OCI-LY7 (cell line): Measurements from ENCODE around the gene MVB12B. TPM values are rescaled to one million over a fixed set of nuclear protein-coding genes. Genes with fewer than 3 reads are reported as not detected.

ENCODE experiments used
- BruUV-seq: library from RNA; stranded (reverse); fragments of 400-500 nt; replicated peaks from 2 replicates; lab custom pipeline; 2021; lab: Mats Ljungman, UMichigan
- CTCF ChIA-PET: fragments of 300-600 bp; sonication (Branson Sonifier 250); formaldehyde crosslinking; loops from one replicate; lab custom pipeline; 2022; ENCODE audit warnings: antibody characterized with exemption; ENCODE audit not compliant: unreplicated experiment; lab: Charles Lee
- POLR2A ChIA-PET: fragments of 300-600 bp; sonication (Branson Sonifier 250); formaldehyde crosslinking; loops from one replicate; lab custom pipeline; 2022; ENCODE audit warnings: antibody characterized with exemption; lab: Charles Lee
- DNase-seq: peaks from one replicate; pipeline ENCODE4 v3.0.0-alpha.2; 2015; ENCODE audit warnings: low spot score
- H2AFZ ChIP-seq: fragments of 200-600 bp; sonication (generic), shearing (Covaris generic); 2 replicates; pipeline ENCODE4 v1.6.1; 2014; ENCODE audit warnings: mild to moderate bottlenecking, antibody characterized with exemption, low read length, moderate library complexity
- H3K27ac ChIP-seq: fragments of 200-600 bp; sonication (generic); 2 replicates; pipeline ENCODE4 v1.5.1; 2014; ENCODE audit warnings: mixed run types, low read depth, mild to moderate bottlenecking, moderate library complexity, low read length, inconsistent platforms; ENCODE audit not compliant: poor library complexity, severe bottlenecking
- H3K36me3 ChIP-seq: fragments of 200-600 bp; sonication (generic); 2 replicates; pipeline ENCODE4 v1.6.1; 2014; ENCODE audit warnings: mild to moderate bottlenecking, antibody characterized with exemption, low read length, moderate library complexity, mixed read lengths; ENCODE audit not compliant: insufficient read depth
- H3K4me1 ChIP-seq: fragments of 200-600 bp; sonication (generic); 2 replicates; pipeline ENCODE4 v1.5.1; 2014; ENCODE audit warnings: mild to moderate bottlenecking, low read length; ENCODE audit not compliant: insufficient read depth, poor library complexity, severe bottlenecking
- H3K4me2 ChIP-seq: fragments of 200-600 bp; sonication (generic); 2 replicates; pipeline ENCODE4 v1.6.1; 2014; ENCODE audit warnings: mild to moderate bottlenecking, low read length
- H3K4me3 ChIP-seq: fragments of 200-600 bp; sonication (generic); 2 replicates; pipeline ENCODE4 v1.5.1; 2014; ENCODE audit warnings: mild to moderate bottlenecking, low read depth, low read length; ENCODE audit not compliant: poor library complexity, severe bottlenecking
- H3K79me2 ChIP-seq: fragments of 200-600 bp; sonication (generic); 2 replicates; pipeline ENCODE4 v1.6.1; 2016; ENCODE audit warnings: low read depth, mild to moderate bottlenecking, low read length, moderate library complexity, mixed read lengths; ENCODE audit not compliant: insufficient read depth
- H3K9me2 ChIP-seq: fragments of 200-600 bp; sonication (generic); 2 replicates; pipeline ENCODE4 v1.6.1; 2016; ENCODE audit warnings: mild to moderate bottlenecking, low read length, mixed read lengths; ENCODE audit not compliant: insufficient read depth
- H3K9me3 ChIP-seq: fragments of 200-600 bp; sonication (generic); 2 replicates; pipeline ENCODE4 v1.6.1; 2014; ENCODE audit warnings: mild to moderate bottlenecking, mixed run types, low read length, mixed read lengths
- H4K20me1 ChIP-seq: fragments of 200-600 bp; sonication (generic); 2 replicates; pipeline ENCODE4 v1.6.1; 2014; ENCODE audit warnings: mild to moderate bottlenecking, antibody characterized with exemption, low read length, moderate library complexity, mixed read lengths; ENCODE audit not compliant: insufficient read depth
- CTCF ChIP-seq: fragments of 200-600 bp; sonication (generic); conservative IDR thresholded peaks from 2 replicates; pipeline ENCODE4 v1.5.1; 2014; ENCODE audit warnings: mild to moderate bottlenecking, antibody characterized with exemption, low read length, moderate library complexity, mixed read lengths
- EZH2phosphoT487 ChIP-seq: fragments of 200-600 bp; sonication (generic); IDR thresholded peaks from 2 replicates; pipeline ENCODE4 v1.6.1; 2018; ENCODE audit warnings: low read depth, borderline replicate concordance, mild to moderate bottlenecking, mixed run types, antibody characterized with exemption, low read length, moderate library complexity, mixed read lengths
- intact Hi-C: fragments of 100-400 bp; cut with micrococcal nuclease; formaldehyde crosslinking; loops from one replicate; pipeline ENCODE4 v1.10.0; 2022; ENCODE audit not compliant: unreplicated experiment
- total RNA-seq, 2 experiments: library from RNA; depleted of rRNA in 1 of 2; stranded (reverse); fragments of >200 nt in 1 of 2; shearing (Covaris generic) in 1 of 2; gene quantifications; 2 replicates each; pipeline ENCODE4 v1.2.3, GENCODE V29; 2014 to 2022

MVB12B gene
- total RNA-seq, 2 experiments from 2014 or later, result 1.3 TPM; not detected in 1

GRCh38 chr9:126439402-126439765 is 112.8 kb downstream of the MVB12B start:
- Histone ChIP-seq H3K9me2 (no peaks in the 10 kb centered on the region), H3K9me3 (no peaks in the 10 kb centered on the region), H3K4me2 (no peak overlapping the region), H3K79me2 (no peaks in the 10 kb centered on the region), H2AFZ (no peak overlapping the region), H4K20me1 (no peaks in the 10 kb centered on the region), H3K4me3 (no peak overlapping the region), H3K4me1 (no peaks in the 10 kb centered on the region), H3K36me3 (no peaks in the 10 kb centered on the region), H3K27ac (no peak overlapping the region)
- ChIA-PET POLR2A (no interaction called here), CTCF (no interaction called here)
- no TSS peak for BruUV-seq
- TF ChIP-seq EZH2phosphoT487 (no peak), CTCF (no peak)
- intact Hi-C loops, result no loop called here
- no peak for DNase-seq

- Histone ChIP-seq H3K4me2 (no peak overlapping the region), H3K36me3 (no peaks in the 10 kb centered on the region), H3K9me3 (no peaks in the 10 kb centered on the region), H3K79me2 (no peaks in the 10 kb centered on the region), H3K4me1 (no peaks in the 10 kb centered on the region), H2AFZ (no peak overlapping the region), H3K4me3 (no peak overlapping the region), H3K27ac (no peak overlapping the region), H3K9me2 (no peaks in the 10 kb centered on the region), H4K20me1 (no peaks in the 10 kb centered on the region)
- CTCF ChIA-PET, result no interaction called here
- TF ChIP-seq CTCF, result no peak
- POLR2A ChIA-PET, result no interaction called here
- DNase-seq, result no peak
- no TSS peak for BruUV-seq
- intact Hi-C loops, result no loop called here
These were observed 113.4 kb downstream of the MVB12B start for GRCh38 chr9:126439883-126440653.

GRCh38 chr9:126440940-126441339 is 114.3 kb downstream of the MVB12B start:
- Histone ChIP-seq H3K79me2 (no peaks in the 10 kb centered on the region), H3K36me3 (no peaks in the 10 kb centered on the region), H4K20me1 (no peaks in the 10 kb centered on the region), H2AFZ (no peak overlapping the region), H3K4me1 (no peaks in the 10 kb centered on the region), H3K9me2 (no peaks in the 10 kb centered on the region), H3K27ac (no peak overlapping the region), H3K9me3 (no peaks in the 10 kb centered on the region), H3K4me3 (no peak overlapping the region), H3K4me2 (no peak overlapping the region)
- intact Hi-C loops, result no loop called here
- CTCF ChIA-PET, result no interaction called here
- TF ChIP-seq EZH2phosphoT487 (no peak), CTCF (no peak)
- POLR2A ChIA-PET, result no interaction called here
- DNase-seq, result no peak
- BruUV-seq, result no TSS peak
